Glutamatergic neuron (in vitro differentiated cells): ENCODE data around the gene MORC1. TPM values are rescaled to one million over a fixed set of nuclear protein-coding genes. Genes with fewer than 3 reads are reported as not detected.

Source experiments
- DNase-seq: peaks from one replicate; pipeline ENCODE4 v3.0.0; 2022
- H3K27ac Mint-ChIP-seq: one replicate; pipeline ENCODE4 v1.8.0; 2020; ENCODE audit warnings: mild to moderate bottlenecking, mixed read lengths, inconsistent platforms; ENCODE audit not compliant: unreplicated experiment
- H3K27me3 Mint-ChIP-seq: one replicate; pipeline ENCODE4 v1.8.0; 2020; ENCODE audit warnings: mild to moderate bottlenecking, moderate library complexity, mixed read lengths, inconsistent platforms; ENCODE audit not compliant: unreplicated experiment
- H3K36me3 Mint-ChIP-seq: one replicate; pipeline ENCODE4 v1.8.0; 2020; ENCODE audit warnings: mild to moderate bottlenecking, mixed read lengths, inconsistent platforms; ENCODE audit not compliant: unreplicated experiment
- H3K4me1 Mint-ChIP-seq: one replicate; pipeline ENCODE4 v1.8.0; 2020; ENCODE audit warnings: mild to moderate bottlenecking, low read depth, mixed read lengths, inconsistent platforms; ENCODE audit not compliant: unreplicated experiment
- H3K4me3 Mint-ChIP-seq: one replicate; pipeline ENCODE4 v1.8.0; 2020; ENCODE audit warnings: mild to moderate bottlenecking, mixed read lengths, inconsistent platforms; ENCODE audit not compliant: unreplicated experiment
- H3K9me3 Mint-ChIP-seq: one replicate; pipeline ENCODE4 v1.8.0; 2020; ENCODE audit warnings: mild to moderate bottlenecking, moderate library complexity, mixed read lengths, inconsistent platforms; ENCODE audit not compliant: unreplicated experiment
- total RNA-seq: library from RNA; stranded (reverse); fragmentation: NEBNext Ultra II Directional; extraction: Animal tissue kit (Norgen Biotek cat#: 25700); gene quantifications from one replicate; pipeline ENCODE4 v1.2.1, GENCODE V29; 2021; ENCODE audit not compliant: unreplicated experiment
- TF ChIP-seq, protein P1 (sequence below): fragments of 200-600 bp; sonication (generic); IDR thresholded peaks from one replicate; pipeline ENCODE4 v1.5.0; 2021; ENCODE audit not compliant: partially characterized antibody, unreplicated experiment

Gene MORC1
- total RNA-seq, 1 donor from 2014 or later = not detected

DNA sequence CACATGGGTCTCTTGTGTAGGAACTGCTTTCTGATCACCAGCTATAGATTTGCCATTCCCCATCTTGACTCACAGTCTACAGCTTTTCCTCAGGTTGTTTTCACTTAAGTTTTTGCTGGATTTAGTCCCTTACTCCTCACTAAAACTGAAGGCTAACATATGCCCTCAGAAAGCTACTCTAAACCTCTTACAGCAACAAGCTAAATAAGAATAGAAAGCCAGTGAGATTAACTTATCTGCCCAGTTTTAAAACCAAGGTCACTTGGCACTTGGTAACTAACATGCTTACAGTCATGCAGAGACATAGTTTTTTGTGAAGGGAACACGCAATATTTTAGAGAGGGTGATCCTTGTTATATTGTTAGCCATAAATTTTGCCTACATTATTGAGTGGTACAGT, 164.2 kb downstream of the MORC1 start, which contains the start of gene GUCA1C:
Gene GUCA1C (minus strand): TSS at position 180 of the 400 bp plus-strand sequence. CDS start 117 bp downstream, at position 63.
- Mint-ChIP-seq H3K4me3 (no peak within 1 kb of the TSS), H3K36me3 (no peaks in the 10 kb centered on the region), H3K27ac (no peak within 1 kb of the TSS)

DNA sequence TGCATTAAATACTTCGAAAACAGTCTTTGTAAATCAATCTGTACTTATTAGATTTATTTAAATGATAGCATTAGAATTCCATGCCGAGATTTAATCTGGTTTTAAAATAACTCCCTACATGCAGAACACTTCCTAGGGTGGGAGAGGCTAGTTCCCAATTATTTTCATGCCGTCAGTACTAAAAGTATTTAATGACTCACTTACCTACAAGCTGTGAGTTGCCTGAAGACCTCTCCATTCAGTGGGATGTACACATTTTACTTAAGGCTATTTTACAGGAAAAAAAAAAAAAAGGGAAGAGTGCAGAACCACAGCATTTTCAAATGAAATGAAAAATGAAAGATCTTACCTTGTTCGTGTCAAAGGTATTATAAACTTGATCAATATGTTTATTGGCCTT, 164.7 kb downstream of the MORC1 start:
- H3K4me1 Mint-ChIP-seq = no peaks in the 10 kb centered on the region
- TF ChIP-seq, protein P1, sequence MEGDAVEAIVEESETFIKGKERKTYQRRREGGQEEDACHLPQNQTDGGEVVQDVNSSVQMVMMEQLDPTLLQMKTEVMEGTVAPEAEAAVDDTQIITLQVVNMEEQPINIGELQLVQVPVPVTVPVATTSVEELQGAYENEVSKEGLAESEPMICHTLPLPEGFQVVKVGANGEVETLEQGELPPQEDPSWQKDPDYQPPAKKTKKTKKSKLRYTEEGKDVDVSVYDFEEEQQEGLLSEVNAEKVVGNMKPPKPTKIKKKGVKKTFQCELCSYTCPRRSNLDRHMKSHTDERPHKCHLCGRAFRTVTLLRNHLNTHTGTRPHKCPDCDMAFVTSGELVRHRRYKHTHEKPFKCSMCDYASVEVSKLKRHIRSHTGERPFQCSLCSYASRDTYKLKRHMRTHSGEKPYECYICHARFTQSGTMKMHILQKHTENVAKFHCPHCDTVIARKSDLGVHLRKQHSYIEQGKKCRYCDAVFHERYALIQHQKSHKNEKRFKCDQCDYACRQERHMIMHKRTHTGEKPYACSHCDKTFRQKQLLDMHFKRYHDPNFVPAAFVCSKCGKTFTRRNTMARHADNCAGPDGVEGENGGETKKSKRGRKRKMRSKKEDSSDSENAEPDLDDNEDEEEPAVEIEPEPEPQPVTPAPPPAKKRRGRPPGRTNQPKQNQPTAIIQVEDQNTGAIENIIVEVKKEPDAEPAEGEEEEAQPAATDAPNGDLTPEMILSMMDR = no peak
- no peaks in the 10 kb centered on the region for H3K36me3 Mint-ChIP-seq
- H3K4me3 Mint-ChIP-seq = no peak overlapping the region
- H3K9me3 Mint-ChIP-seq = no peaks in the 10 kb centered on the region
- no peak for DNase-seq
- no peaks in the 10 kb centered on the region for H3K27me3 Mint-ChIP-seq
- H3K27ac Mint-ChIP-seq = no peak overlapping the region

More for the DNA sequence above, 164.2 kb downstream of the MORC1 start, which contains the start of gene GUCA1C:
- no peaks in the 10 kb centered on the region for H3K9me3 Mint-ChIP-seq
- H3K4me1 Mint-ChIP-seq = no peaks in the 10 kb centered on the region
- TF ChIP-seq, protein P1 = no peak
- H3K27me3 Mint-ChIP-seq = no peaks in the 10 kb centered on the region
- no peak for DNase-seq

GRCh38 chr3:108951820-108952501, 166.0 kb downstream of the MORC1 start:
- Mint-ChIP-seq H3K27ac (no peak overlapping the region), H3K9me3 (no peaks in the 10 kb centered on the region), H3K4me3 (no peak overlapping the region), H3K36me3 (no peaks in the 10 kb centered on the region), H3K27me3 (no peaks in the 10 kb centered on the region), H3K4me1 (no peaks in the 10 kb centered on the region)
- no peak for DNase-seq
- TF ChIP-seq, protein P1 = no peak

GRCh38 chr3:108947855-108948254, 170.1 kb downstream of the MORC1 start:
- Mint-ChIP-seq H3K36me3 (no peaks in the 10 kb centered on the region), H3K27me3 (no peaks in the 10 kb centered on the region), H3K9me3 (no peaks in the 10 kb centered on the region), H3K27ac (no peak overlapping the region), H3K4me1 (no peaks in the 10 kb centered on the region), H3K4me3 (no peak overlapping the region)
- no peak for DNase-seq
- TF ChIP-seq, protein P1 = no peak
